Parathyroid adenoma (tissue), 2 donors: ENCODE results near the gene INHBE.

Experiments used
- H2AFZ ChIP-seq: fragments of 300-600 bp; sonication (generic); one replicate; pipeline ENCODE4 v1.7.0; 2017; ENCODE audit warnings: antibody characterized with exemption, mild to moderate bottlenecking
- H3K27ac ChIP-seq: fragments of 300-600 bp; sonication (generic); one replicate; pipeline ENCODE4 v1.7.0; 2017
- H3K27me3 ChIP-seq: fragments of 300-600 bp; sonication (generic); one replicate; pipeline ENCODE4 v1.7.0; 2017; ENCODE audit warnings: low read length; ENCODE audit not compliant: control insufficient read depth, insufficient read depth
- H3K36me3 ChIP-seq: fragments of 300-600 bp; sonication (generic); one replicate; pipeline ENCODE4 v1.7.0; 2017; ENCODE audit warnings: low read length; ENCODE audit not compliant: control insufficient read depth, insufficient read depth
- H3K4me1 ChIP-seq: fragments of 300-600 bp; sonication (generic); one replicate; pipeline ENCODE4 v1.7.0; 2017; ENCODE audit warnings: control low read depth
- H3K4me2 ChIP-seq: fragments of 300-600 bp; sonication (generic); one replicate; pipeline ENCODE4 v1.7.0; 2017; ENCODE audit warnings: low read length
- H3K4me3 ChIP-seq: fragments of 300-600 bp; sonication (generic); one replicate; pipeline ENCODE4 v1.7.0; 2017; ENCODE audit warnings: low read depth, low read length
- H3K79me2 ChIP-seq: fragments of 300-600 bp; sonication (generic); one replicate; pipeline ENCODE4 v1.7.0; 2017; ENCODE audit warnings: control low read depth
- H3K9ac ChIP-seq: fragments of 300-600 bp; sonication (generic); one replicate; pipeline ENCODE4 v1.7.0; 2017; ENCODE audit warnings: mild to moderate bottlenecking
- H3K9me3 ChIP-seq: fragments of 300-600 bp; sonication (generic); one replicate; pipeline ENCODE4 v1.7.0; 2017; ENCODE audit warnings: low read length; ENCODE audit not compliant: control insufficient read depth
- CTCF ChIP-seq: fragments of 300-600 bp; sonication (generic); IDR thresholded peaks from one replicate; pipeline ENCODE4 v1.7.0; 2017; ENCODE audit warnings: antibody characterized with exemption, mild to moderate bottlenecking
- donor health status: primary hyperparathyroidism.

The INHBE gene

GRCh38 chr12:57456737-57457490 is 1.8 kb downstream of the INHBE start:
- Histone ChIP-seq H2AFZ (no peak overlapping the region), H3K27me3 (no peaks in the 10 kb centered on the region), H3K27ac (no peak overlapping the region), H3K79me2 (no peaks in the 10 kb centered on the region), H3K36me3 (no peaks in the 10 kb centered on the region), H3K4me3 (no peak overlapping the region), H3K4me2 (no peak overlapping the region), H3K4me1 (peaks cover 24% of the 10 kb centered on the region), H3K9ac (no peak overlapping the region), H3K9me3 (no peaks in the 10 kb centered on the region)
- TF ChIP-seq CTCF = no peak

- Histone ChIP-seq H3K4me2 (peak overlapping the region; percentile 97), H3K9ac (no peak overlapping the region), H3K9me3 (no peaks in the 10 kb centered on the region), H3K79me2 (no peaks in the 10 kb centered on the region), H3K36me3 (no peaks in the 10 kb centered on the region), H3K4me1 (peaks cover 24% of the 10 kb centered on the region), H2AFZ (peak overlapping the region; percentile 97), H3K4me3 (peak overlapping the region; percentile 87), H3K27me3 (no peaks in the 10 kb centered on the region), H3K27ac (peak overlapping the region; percentile 42)
- TF ChIP-seq CTCF = no peak
Measured at GRCh38 chr12:57458665-57459054, 3.6 kb downstream of the INHBE start.

DNA sequence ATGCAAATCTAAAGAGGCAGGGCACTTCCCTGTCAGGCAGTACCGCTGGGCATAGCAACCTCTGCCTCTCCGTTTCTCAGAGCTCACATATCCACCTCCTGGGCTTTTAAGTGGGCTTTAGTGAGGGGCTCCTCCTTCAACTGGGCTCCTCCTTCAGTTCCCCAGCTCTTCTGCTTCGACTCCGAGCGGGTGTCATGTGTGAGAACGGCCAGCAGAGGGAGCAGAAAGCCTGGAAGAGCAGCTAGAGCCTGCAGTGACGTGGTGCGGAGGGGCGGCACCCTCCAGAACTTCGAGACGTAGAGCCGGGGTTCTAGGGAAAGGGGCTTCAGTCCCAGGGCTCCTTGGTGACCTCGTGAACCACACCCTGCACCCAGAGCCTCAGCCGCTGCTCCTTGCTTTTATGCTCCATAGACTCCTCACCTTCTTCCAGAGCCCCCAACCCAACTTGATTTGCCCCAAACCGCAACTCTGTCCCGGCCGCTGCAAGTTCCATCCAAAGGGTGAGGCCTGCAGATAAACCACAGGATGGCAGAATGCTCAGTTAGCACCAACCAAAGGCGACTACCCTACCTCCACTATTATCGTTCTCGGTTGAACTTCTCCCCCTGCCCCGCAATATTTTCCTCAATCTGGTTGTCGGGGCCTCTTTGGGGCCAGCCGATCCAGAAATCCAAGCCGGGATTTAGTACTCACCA is 4.1 kb downstream of the INHBE start:
- no peaks in the 10 kb centered on the region for H3K79me2 ChIP-seq
- H3K9ac ChIP-seq = no peak overlapping the region
- H3K27me3 ChIP-seq = no peaks in the 10 kb centered on the region
- H3K36me3 ChIP-seq = no peaks in the 10 kb centered on the region
- H2AFZ ChIP-seq = peak overlapping the region; percentile 97
- H3K27ac ChIP-seq = peak overlapping the region; percentile 42
- H3K4me2 ChIP-seq = peak overlapping the region; percentile 97
- no peaks in the 10 kb centered on the region for H3K9me3 ChIP-seq
- peak overlapping the region; percentile 87 for H3K4me3 ChIP-seq
- TF ChIP-seq CTCF = peak; percentile 95
- H3K4me1 ChIP-seq = peaks cover 24% of the 10 kb centered on the region

GRCh38 chr12:57459750-57460467 is 4.8 kb downstream of the INHBE start, which contains the start of gene GLI1:
GLI1 (plus strand) TSS chr12:57459785; CDS start chr12:57463692, 3,907 bp downstream.
- Histone ChIP-seq H3K9me3 (no peaks in the 10 kb centered on the region), H3K9ac (no peak within 1 kb of the TSS), H3K27me3 (no peaks in the 10 kb centered on the region), H3K4me1 (peaks cover 20% of the 10 kb centered on the region), H3K4me3 (peak within 1 kb of the TSS; percentile 87), H3K36me3 (no peaks in the 10 kb centered on the region), H3K4me2 (peak within 1 kb of the TSS; percentile 97), H2AFZ (peak within 1 kb of the TSS; percentile 97), H3K79me2 (no peaks in the 10 kb centered on the region), H3K27ac (peak within 1 kb of the TSS; percentile 42)
- no peak for TF ChIP-seq CTCF
